Endothelial cell of umbilical vein (primary cell): ENCODE data around the gene POLN. TPM values are rescaled to one million over a fixed set of nuclear protein-coding genes. Genes with fewer than 3 reads are reported as not detected.

Source experiments
- BruUV-seq: library from RNA; stranded (reverse); fragments of 400-500 nt; replicated peaks from 2 replicates; lab custom pipeline; 2021; lab: Mats Ljungman, UMichigan
- CTCF ChIA-PET: fragments of 300-600, 350-600 bp; sonication (Branson Sonifier 250); formaldehyde crosslinking; loops from one replicate; lab custom pipeline; 2021; ENCODE audit warnings: antibody characterized with exemption, inconsistent platforms; lab: Charles Lee
- POLR2A ChIA-PET: fragments of 300-600, 350-600 bp; sonication (Branson Sonifier 250); formaldehyde crosslinking; loops from one replicate; lab custom pipeline; 2021; ENCODE audit warnings: antibody characterized with exemption, inconsistent platforms; lab: Charles Lee
- DNase-seq: peaks from one replicate; pipeline ENCODE4 v3.0.0-alpha.2; 2011; ENCODE audit warnings: low read depth, low spot score
- FAIRE-seq: peaks from 2 replicates; lab custom pipeline; 2011; peaks lifted over from hg19 to GRCh38; lab: Jason Lieb, UNC
- H2AFZ ChIP-seq: 2 replicates; pipeline ENCODE4 v1.6.0; 2012; ENCODE audit warnings: low read depth, low read length, control low read depth, inconsistent platforms
- H3K27ac ChIP-seq: 2 replicates; pipeline ENCODE4 v1.5.1; 2011; ENCODE audit warnings: low read depth, mild to moderate bottlenecking, control low read depth, low read length, moderate library complexity; ENCODE audit not compliant: insufficient read depth
- H3K27me3 ChIP-seq, 2 experiments: 2 replicates each; pipeline versions ENCODE4 v1.6.0 to v1.6.1; 2011; ENCODE audit warnings: low read length in 2 of 2, mixed read lengths in 1 of 2; ENCODE audit not compliant: control insufficient read depth in 2 of 2, insufficient read depth in 2 of 2
- H3K36me3 ChIP-seq, 2 experiments: 2 replicates in 1 of 2; 3 replicates in 1 of 2; pipeline ENCODE4 v1.5.1; 2011; ENCODE audit warnings: low read length in 2 of 2, mild to moderate bottlenecking in 1 of 2, moderate library complexity in 1 of 2; ENCODE audit not compliant: control insufficient read depth in 2 of 2, insufficient read depth in 2 of 2; ENCODE audit errors: extremely low read depth in 1 of 2
- H3K4me1 ChIP-seq: 3 replicates; pipeline ENCODE4 v1.5.1; 2011; ENCODE audit warnings: mild to moderate bottlenecking, low read length; ENCODE audit not compliant: control insufficient read depth, insufficient read depth; ENCODE audit errors: extremely low read depth
- H3K4me2 ChIP-seq: 2 replicates; pipeline ENCODE4 v1.6.1; 2011; ENCODE audit warnings: low read length, control low read depth, mixed read lengths; ENCODE audit not compliant: insufficient read depth
- H3K4me3 ChIP-seq, 3 experiments: fragments of 200-600 bp in 1 of 3; sonication (generic), shearing (Covaris generic) in 1 of 3; replicated peaks in 1 of 3; 2 replicates each; pipeline ENCODE4 v1.5.1; 2011 to 2016; ENCODE audit warnings: control low read depth in 3 of 3, low read length in 3 of 3, mild to moderate bottlenecking in 2 of 3, inconsistent platforms in 1 of 3, low read depth in 1 of 3, moderate library complexity in 1 of 3; ENCODE audit not compliant: insufficient read depth in 1 of 3
- H3K79me2 ChIP-seq: 2 replicates; pipeline ENCODE4 v1.6.0; 2012; ENCODE audit warnings: low read length, inconsistent platforms; ENCODE audit not compliant: control insufficient read depth, insufficient read depth
- H3K9ac ChIP-seq: replicated peaks from 2 replicates; pipeline ENCODE3; 2011; ENCODE audit warnings: low read length, control low read depth; ENCODE audit not compliant: insufficient read depth; ENCODE audit errors: extremely low read depth
- H3K9me1 ChIP-seq: replicated peaks from 3 replicates; pipeline ENCODE4 v1.6.0; 2011; ENCODE audit warnings: mild to moderate bottlenecking, low read length; ENCODE audit not compliant: control insufficient read depth, insufficient read depth; ENCODE audit errors: extremely low read depth
- H3K9me3 ChIP-seq: replicated peaks from 2 replicates; pipeline ENCODE4 v1.5.1; 2012; ENCODE audit warnings: low read length, inconsistent platforms; ENCODE audit not compliant: control insufficient read depth, insufficient read depth
- H4K20me1 ChIP-seq: replicated peaks from 2 replicates; pipeline ENCODE3; 2011; ENCODE audit warnings: mild to moderate bottlenecking, low read length; ENCODE audit not compliant: control insufficient read depth, insufficient read depth; ENCODE audit errors: extremely low read depth
- EZH2 ChIP-seq: IDR thresholded peaks from 2 replicates; pipeline ENCODE4 v1.6.1; 2012; ENCODE audit warnings: borderline replicate concordance, low read depth, mild to moderate bottlenecking, moderate library complexity, low read length, inconsistent platforms; ENCODE audit not compliant: severe bottlenecking
- FOS ChIP-seq: IDR thresholded peaks from 2 replicates; pipeline ENCODE4 v1.6.1; 2011; ENCODE audit warnings: mild to moderate bottlenecking, low read length, moderate library complexity, borderline replicate concordance; ENCODE audit not compliant: insufficient read depth
- GATA2 ChIP-seq: IDR thresholded peaks from 2 replicates; pipeline ENCODE4 v1.7.0; 2011; ENCODE audit warnings: low read depth, mild to moderate bottlenecking, moderate library complexity, mixed read lengths, low read length; ENCODE audit not compliant: insufficient read length, insufficient read depth
- JUN ChIP-seq: IDR thresholded peaks from 2 replicates; pipeline ENCODE4 v1.6.1; 2011; ENCODE audit warnings: borderline replicate concordance, low read depth; ENCODE audit not compliant: insufficient read length, insufficient read depth
- MYC ChIP-seq: IDR thresholded peaks from one replicate; pipeline ENCODE4 v1.6.1; 2011; ENCODE audit warnings: mild to moderate bottlenecking, low read depth, low read length
- POLR2A ChIP-seq: IDR thresholded peaks from 2 replicates; pipeline ENCODE4 v1.6.1; 2012; ENCODE audit warnings: low read depth, mild to moderate bottlenecking, control low read depth, low read length
- POLR2AphosphoS5 ChIP-seq: IDR thresholded peaks from 2 replicates; pipeline ENCODE4 v1.6.1; 2012; ENCODE audit warnings: low read depth, mild to moderate bottlenecking, control low read depth, low read length, moderate library complexity; ENCODE audit not compliant: insufficient read depth
- dilution Hi-C: fragments of 300-500 bp; cut with MboI; formaldehyde crosslinking; loops from one replicate; pipeline ENCODE4 v1.15.0; 2019; ENCODE audit warnings: low sequenced_read_pairs; ENCODE audit not compliant: extremely low pct_ligation_motif_present
- intact Hi-C: fragments of 100-400 bp; cut with micrococcal nuclease; formaldehyde crosslinking; loops from one replicate; pipeline ENCODE4 v1.10.0; 2022
- polyA plus RNA-seq, 4 experiments: library from polyadenylated mRNA; depleted of rRNA in 3 of 4; stranded (reverse) in 3 of 4; unstranded in 1 of 4; fragments of >200 nt; gene quantifications; 2 replicates each; pipeline versions ENCODE4 v1.2.1 to v1.2.3, GENCODE V29; 2011 to 2012; ENCODE audit warnings: missing spikeins in 1 of 4
- total RNA-seq: library from RNA; stranded (reverse); gene quantifications from 2 replicates; pipeline ENCODE4 v1.2.3, GENCODE V29; 2021
- TF ChIP-seq, protein P1 (sequence below), 2 donors: IDR thresholded peaks; 1 replicate in 1 of 2; 2 replicates in 1 of 2; pipeline ENCODE4 v1.5.1; 2011; ENCODE audit warnings: low read length in 2 of 2, mild to moderate bottlenecking in 2 of 2, moderate library complexity in 2 of 2, control low read depth in 1 of 2, inconsistent platforms in 1 of 2, low read depth in 1 of 2; ENCODE audit not compliant: insufficient read depth in 1 of 2; ENCODE audit errors: extremely low read depth in 1 of 2
- TF ChIP-seq, protein P2 (sequence below): IDR thresholded peaks from 2 replicates; pipeline ENCODE4 v1.6.1; 2011; ENCODE audit not compliant: insufficient read depth, insufficient read length

POLN gene
- total and polyA plus RNA-seq, 2 donors (not counting 3 experiments of a cell fraction or from before 2014, with no cell fraction given): 1.3 to 4.2 TPM

DNA sequence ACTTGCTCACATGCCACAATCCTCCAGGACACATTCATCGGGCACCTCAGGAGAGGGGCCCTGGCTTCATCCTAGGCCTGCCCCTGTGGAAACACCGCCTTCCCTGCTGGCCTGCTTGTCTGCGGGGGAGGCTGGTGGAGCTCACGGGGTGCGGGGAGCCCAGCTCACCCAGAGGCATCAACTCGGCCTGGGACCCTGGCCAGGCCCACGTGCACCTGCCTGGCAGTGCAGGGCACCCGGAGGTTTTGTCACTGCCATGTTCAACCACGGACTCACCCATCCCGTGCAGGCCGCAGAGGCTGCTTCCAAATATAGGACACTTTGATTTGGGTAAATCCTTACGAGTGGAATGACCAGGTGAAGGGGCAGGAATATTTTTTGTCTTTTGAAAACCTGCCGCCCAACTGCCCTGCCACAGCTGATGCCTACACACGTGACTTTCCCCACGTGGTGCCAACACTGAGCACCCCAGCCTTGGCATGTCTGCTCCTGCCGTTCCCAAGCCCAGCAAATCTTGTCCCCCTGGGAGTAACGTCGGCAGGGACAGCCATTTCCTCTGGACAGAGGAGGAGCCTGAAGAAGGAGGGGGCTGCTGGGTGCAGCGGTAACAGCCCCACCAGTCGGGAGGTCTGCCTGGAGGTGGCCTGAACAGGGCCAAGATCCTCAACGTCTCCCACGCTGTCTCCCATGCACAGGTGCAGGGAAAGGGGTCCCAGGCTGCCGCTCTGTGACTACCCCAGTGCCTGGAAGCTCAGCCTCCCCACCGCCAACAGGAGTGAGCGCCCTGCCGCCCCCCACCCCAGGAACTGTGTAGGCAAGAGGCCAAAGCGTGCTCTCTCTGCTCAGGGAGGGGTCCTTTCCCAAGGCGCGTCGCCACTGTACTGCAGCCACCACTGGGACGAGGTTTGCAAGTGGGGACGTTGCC is 11.5 kb upstream of the POLN start:
- TF ChIP-seq, protein P1, sequence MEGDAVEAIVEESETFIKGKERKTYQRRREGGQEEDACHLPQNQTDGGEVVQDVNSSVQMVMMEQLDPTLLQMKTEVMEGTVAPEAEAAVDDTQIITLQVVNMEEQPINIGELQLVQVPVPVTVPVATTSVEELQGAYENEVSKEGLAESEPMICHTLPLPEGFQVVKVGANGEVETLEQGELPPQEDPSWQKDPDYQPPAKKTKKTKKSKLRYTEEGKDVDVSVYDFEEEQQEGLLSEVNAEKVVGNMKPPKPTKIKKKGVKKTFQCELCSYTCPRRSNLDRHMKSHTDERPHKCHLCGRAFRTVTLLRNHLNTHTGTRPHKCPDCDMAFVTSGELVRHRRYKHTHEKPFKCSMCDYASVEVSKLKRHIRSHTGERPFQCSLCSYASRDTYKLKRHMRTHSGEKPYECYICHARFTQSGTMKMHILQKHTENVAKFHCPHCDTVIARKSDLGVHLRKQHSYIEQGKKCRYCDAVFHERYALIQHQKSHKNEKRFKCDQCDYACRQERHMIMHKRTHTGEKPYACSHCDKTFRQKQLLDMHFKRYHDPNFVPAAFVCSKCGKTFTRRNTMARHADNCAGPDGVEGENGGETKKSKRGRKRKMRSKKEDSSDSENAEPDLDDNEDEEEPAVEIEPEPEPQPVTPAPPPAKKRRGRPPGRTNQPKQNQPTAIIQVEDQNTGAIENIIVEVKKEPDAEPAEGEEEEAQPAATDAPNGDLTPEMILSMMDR (IDR thresholded peaks at IDR 0.05; ENCODE audit: extremely low read depth in 1 of 2, insufficient read depth in 1 of 2, low read depth in 1 of 2, low read length in 2 of 2): no peak
- no peak for TF ChIP-seq EZH2
- no peak for TF ChIP-seq GATA2
- TF ChIP-seq, protein P2, sequence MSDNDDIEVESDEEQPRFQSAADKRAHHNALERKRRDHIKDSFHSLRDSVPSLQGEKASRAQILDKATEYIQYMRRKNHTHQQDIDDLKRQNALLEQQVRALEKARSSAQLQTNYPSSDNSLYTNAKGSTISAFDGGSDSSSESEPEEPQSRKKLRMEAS: no peak
- TF ChIP-seq MYC: no peak
- no peak for TF ChIP-seq POLR2AphosphoS5
- no peak for TF ChIP-seq FOS
- TF ChIP-seq POLR2A: no peak
- no peak for TF ChIP-seq JUN
- CTCF ChIA-PET: no interaction called here
- dilution Hi-C loops: no loop called here
- DNase-seq (no peak), FAIRE-seq (no peak)
- H3K4me2 ChIP-seq: no peak overlapping the region
- H3K4me3 ChIP-seq: no peak overlapping the region
- H3K9me3 ChIP-seq: no peaks in the 10 kb centered on the region
- H3K36me3 ChIP-seq: peaks cover 2 to 49% of the 10 kb centered on the region in 2 experiments
- POLR2A ChIA-PET: interaction anchor here (0.6 kb wide), 1 partner anchor 10 kb away, joined by 3 read pairs; no protein-coding TSS in a partner anchor
- no peak overlapping the region for H3K9ac ChIP-seq
- H3K27me3 ChIP-seq: no peaks in the 10 kb centered on the region
- intact Hi-C loops: no loop called here
- no peaks in the 10 kb centered on the region for H4K20me1 ChIP-seq
- H3K9me1 ChIP-seq: no peaks in the 10 kb centered on the region
- H3K79me2 ChIP-seq: no peaks in the 10 kb centered on the region
- peaks cover 14% of the 10 kb centered on the region for H3K4me1 ChIP-seq
- no peak overlapping the region for H3K27ac ChIP-seq
- no TSS peak for BruUV-seq
- H2AFZ ChIP-seq: no peak overlapping the region
